ENCODE data around the gene RALGPS1. TPM values are rescaled to one million over a fixed set of nuclear protein-coding genes. Genes with fewer than 3 reads are reported as not detected.

Gene RALGPS1
- total and polyA plus RNA-seq, 2 of the 13 experiments (the other 11 are each of a cell fraction or from before 2014, with no cell fraction given) = 3.7 to 6.5 TPM

DNA sequence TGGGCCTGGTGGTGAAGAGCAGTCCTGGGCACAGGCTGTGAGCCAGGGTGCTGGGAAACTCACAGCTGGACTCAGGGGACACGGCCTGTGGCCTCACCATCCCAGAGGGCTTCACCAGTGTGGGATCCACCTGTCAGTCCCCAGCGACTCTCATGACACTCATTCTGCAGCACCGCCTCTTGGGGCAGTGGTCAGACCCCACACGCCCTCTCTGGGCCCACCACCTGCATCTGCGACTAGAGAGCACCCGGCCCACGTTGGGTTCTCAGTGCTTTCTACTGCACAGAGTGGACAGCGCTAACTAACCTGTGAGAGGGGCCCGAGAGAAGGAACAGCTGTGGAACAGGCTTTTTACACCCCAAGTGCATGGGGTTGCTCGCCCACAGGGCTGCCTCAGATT lies 304.2 kb downstream of the RALGPS1 start:
- Histone ChIP-seq H3K9me3 (ENCODE audit: low read length) (no peaks in the 10 kb centered on the region), H3K79me2 (ENCODE audit: insufficient read depth, low read length) (no peaks in the 10 kb centered on the region), H3K27me3 (ENCODE audit: control insufficient read depth in 1 of 2, insufficient read depth in 2 of 2, low read length in 2 of 2) (peaks cover 0 to 4% of the 10 kb centered on the region in 2 experiments; a peak in 2 of 5 replicates), H3K36me3 (replicated peaks in 1 of 2; ENCODE audit: control insufficient read depth in 1 of 2, insufficient read depth in 2 of 2, low read length in 2 of 2) (no peaks in the 10 kb centered on the region), H2AFZ (ENCODE audit: low read length) (no peak overlapping the region), H3K4me2 (ENCODE audit: low read depth, low read length) (no peak overlapping the region), H4K20me1 (ENCODE audit: insufficient read depth, low read length) (no peaks in the 10 kb centered on the region), H3K4me1 (ENCODE audit: insufficient read depth, low read length) (peaks cover 18% of the 10 kb centered on the region), H3K9ac (ENCODE audit: insufficient read depth, low read depth, low read length) (no peak overlapping the region), H3K27ac (ENCODE audit: extremely low read length, insufficient read depth, low read length) (no peak overlapping the region), H3K4me3 (replicated peaks in 1 of 3; ENCODE audit: insufficient read depth in 1 of 3, low read depth in 2 of 3, low read length in 3 of 3) (no peak overlapping the region)
- DNase-seq (ENCODE audit: low spot score) (no peak), ATAC-seq (peak; percentile 21; the same call in 1 of the 3 replicates), FAIRE-seq (no peak)
- no TSS peak for BruUV-seq (replicated peaks)
- WGBS (ENCODE audit: low lambda C conversion rate) = 73% methylated on average over 6 of the region's 10 CpGs
- TF ChIP-seq ELF4 (CRISPR knock-in tag; IDR thresholded peaks at IDR 0.05; ENCODE audit: borderline replicate concordance) (no peak), ZNF570 (CRISPR knock-in tag; IDR thresholded peaks at IDR 0.05; ENCODE audit: borderline replicate concordance) (no peak), CERS6 (CRISPR knock-in tag; IDR thresholded peaks at IDR 0.05) (no peak), ZNF816 (CRISPR knock-in tag; IDR thresholded peaks at IDR 0.05; ENCODE audit: borderline replicate concordance) (no peak), ZUFSP (CRISPR knock-in tag; IDR thresholded peaks at IDR 0.05; ENCODE audit: borderline replicate concordance) (no peak), ZFY (CRISPR knock-in tag; IDR thresholded peaks at IDR 0.05) (no peak), CHCHD3 (CRISPR knock-in tag; IDR thresholded peaks at IDR 0.05) (no peak), ZNF3 (CRISPR knock-in tag; IDR thresholded peaks at IDR 0.05) (no peak), NAIF1 (CRISPR knock-in tag; IDR thresholded peaks at IDR 0.05; ENCODE audit: borderline replicate concordance) (no peak), ZBTB8A (CRISPR knock-in tag; IDR thresholded peaks at IDR 0.05; ENCODE audit: borderline replicate concordance, low read depth) (no peak), TBL1XR1 (IDR thresholded peaks at IDR 0.05; ENCODE audit: borderline replicate concordance, low read length, partially characterized antibody) (no peak), ZBTB1 (CRISPR knock-in tag; IDR thresholded peaks at IDR 0.05; ENCODE audit: borderline replicate concordance) (no peak), NPAS2 (CRISPR knock-in tag; IDR thresholded peaks at IDR 0.05; ENCODE audit: borderline replicate concordance) (no peak), TSC22D2 (CRISPR knock-in tag; IDR thresholded peaks at IDR 0.05; ENCODE audit: borderline replicate concordance) (no peak), FOXA3 (CRISPR knock-in tag; IDR thresholded peaks at IDR 0.05) (no peak)
- TF ChIP-seq, protein P1, sequence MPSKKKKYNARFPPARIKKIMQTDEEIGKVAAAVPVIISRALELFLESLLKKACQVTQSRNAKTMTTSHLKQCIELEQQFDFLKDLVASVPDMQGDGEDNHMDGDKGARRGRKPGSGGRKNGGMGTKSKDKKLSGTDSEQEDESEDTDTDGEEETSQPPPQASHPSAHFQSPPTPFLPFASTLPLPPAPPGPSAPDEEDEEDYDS (CRISPR knock-in tag; IDR thresholded peaks at IDR 0.05) = no peak
- TF ChIP-seq, protein P2, sequence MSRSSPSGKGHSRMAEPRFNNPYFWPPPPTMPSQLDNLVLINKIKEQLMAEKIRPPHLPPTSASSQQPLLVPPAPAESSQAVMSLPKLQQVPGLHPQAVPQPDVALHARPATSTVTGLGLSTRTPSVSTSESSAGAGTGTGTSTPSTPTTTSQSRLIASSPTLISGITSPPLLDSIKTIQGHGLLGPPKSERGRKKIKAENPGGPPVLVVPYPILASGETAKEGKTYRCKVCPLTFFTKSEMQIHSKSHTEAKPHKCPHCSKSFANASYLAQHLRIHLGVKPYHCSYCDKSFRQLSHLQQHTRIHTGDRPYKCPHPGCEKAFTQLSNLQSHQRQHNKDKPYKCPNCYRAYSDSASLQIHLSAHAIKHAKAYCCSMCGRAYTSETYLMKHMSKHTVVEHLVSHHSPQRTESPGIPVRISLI (CRISPR knock-in tag; IDR thresholded peaks at IDR 0.05; ENCODE audit: borderline replicate concordance) = no peak
- ChIA-PET CTCF (ENCODE audit: low intra/inter-chr PET ratio, low total read pairs) (no interaction called here), POLR2A (no interaction called here)
- intact Hi-C loops (cut with micrococcal nuclease; ENCODE audit: unreplicated experiment) (no loop called here), in situ Hi-C loops (cut with HindIII; ENCODE audit: extremely low pct_ligation_motif_present, low pct_unique_long_range_greater_than_20kb) (no loop called here)

Data from HepG2 (cell line).